K562 (cell line): ENCODE results near the gene C1orf116. TPM values are rescaled to one million over a fixed set of nuclear protein-coding genes. Genes with fewer than 3 reads are reported as not detected.

Experiments
- TCF3 ChIP-seq: sonication (generic); formaldehyde crosslinking; IDR thresholded peaks from 2 replicates; pipeline ENCODE4 v1.4.0; 2020; ENCODE audit warnings: mild to moderate bottlenecking, missing genetic modification reagents
- TEAD4 ChIP-seq, 2 experiments: sonication (generic) in 1 of 2; formaldehyde crosslinking in 1 of 2; IDR thresholded peaks; 2 replicates each; pipeline versions ENCODE4 v1.6.1 to v1.8.0; 2012 to 2022; ENCODE audit warnings: borderline replicate concordance in 1 of 2, inconsistent platforms in 1 of 2, low read length in 1 of 2, mild to moderate bottlenecking in 1 of 2, missing genetic modification reagents in 1 of 2
- ZNF316 ChIP-seq: fragments of 450-650 bp; IDR thresholded peaks from 2 replicates; pipeline ENCODE4 v1.6.1; 2016
- ZNF354B ChIP-seq: fragments of 250-450 bp; sonication (Bioruptor Pico); IDR thresholded peaks from 2 replicates; pipeline ENCODE4 v1.4.0; 2020
- polyA plus RNA-seq, 8 experiments: library from polyadenylated mRNA; depleted of rRNA in 4 of 8; stranded (reverse) in 5 of 8; unstranded in 3 of 8; fragments of >200 nt; fragmentation: Nextera tagmentation in 2 of 8; fragmentation: Illumina TruSeq in 1 of 8; extraction: Ambion mirVana in 2 of 8; extraction: Trizol in 1 of 8; gene quantifications; 2 replicates each; pipeline versions ENCODE4 v1.2.1 to v1.2.3, GENCODE V29; 2011 to 2014; ENCODE audit warnings: inconsistent platforms in 1 of 8, missing spikeins in 1 of 8
- total RNA-seq, 7 experiments: library from RNA; depleted of rRNA in 6 of 7; stranded (reverse); fragments of >200 nt in 6 of 7; fragmentation: Illumina TruSeq in 2 of 7; extraction: Trizol in 2 of 7; gene quantifications; 2 replicates each; pipeline versions ENCODE4 v1.2.1 to v1.2.3, GENCODE V29; 2011 to 2021; ENCODE audit warnings: low replicate concordance in 1 of 7

The C1orf116 gene
- total and polyA plus RNA-seq, 9 of the 15 experiments (the other 6 are each of a cell fraction or from before 2014, with no cell fraction given): 0.62 to 3.0 (median 0.95) TPM

DNA sequence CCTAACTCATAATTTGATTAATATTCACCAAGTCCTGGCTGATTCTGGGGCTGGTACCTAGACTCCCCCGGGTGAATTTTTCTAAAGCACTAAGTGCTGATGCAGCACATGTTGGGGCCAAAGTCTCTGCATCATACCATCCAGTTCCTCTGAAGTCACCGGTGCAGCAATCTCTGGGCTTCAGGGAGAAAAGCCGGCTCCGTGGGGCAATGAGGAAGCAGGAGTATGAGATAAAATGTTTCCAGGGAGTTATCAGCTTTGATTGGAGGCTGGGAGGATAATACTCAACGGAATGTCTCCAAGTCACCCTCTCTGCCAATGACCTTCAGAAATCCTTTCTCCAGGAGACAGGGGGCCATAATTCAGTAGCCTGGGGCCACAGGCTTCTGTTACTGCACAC, 63.5 kb downstream of the C1orf116 start (continued):
- TF ChIP-seq TEAD4 (IDR thresholded peaks at IDR 0.05; ENCODE audit: low read length) (peak; percentile 16; the same call in 1 of the 2 replicates), TEAD4 (CRISPR knock-in tag; IDR thresholded peaks at IDR 0.05; ENCODE audit: borderline replicate concordance) (no peak), TCF3 (CRISPR knock-in tag) (peak; percentile 39), ZNF354B (CRISPR knock-in tag) (no peak), ZNF316 (peak; percentile 83)
- TF ChIP-seq, all 486 proteins: peak for 14

Other genes with a start within 250 kb of the C1orf116 start
Only the 7 nearest of the 9 such genes appear.
- gene FCMR, start 110.8 kb downstream of the C1orf116 start, total RNA-seq (2014; rRNA removed): not detected in 2 replicates
- gene FCMR, start 110.8 kb downstream of the C1orf116 start, total RNA-seq (2014; rRNA removed; fragmentation: Illumina TruSeq; extraction: Trizol): not detected in 2 replicates
- gene FCMR, start 110.8 kb downstream of the C1orf116 start, total RNA-seq (2015; rRNA removed; fragmentation: Illumina TruSeq; extraction: Trizol): 0.11 TPM in 1 of 2 replicates, not detected in the other
- 0.54 and 0.82 TPM in 2 replicates for gene FCMR, start 110.8 kb downstream of the C1orf116 start, total RNA-seq (2021)
- not detected in 2 replicates for gene FCMR, start 110.8 kb downstream of the C1orf116 start, polyA plus RNA-seq (2011; rRNA removed)
- gene FCMR, start 110.8 kb downstream of the C1orf116 start, polyA plus RNA-seq (2014; fragmentation: Illumina TruSeq; extraction: Trizol): 0.30 and 0.32 TPM in 2 replicates
- gene FCMR, start 110.8 kb downstream of the C1orf116 start, polyA plus RNA-seq (2014; fragmentation: Nextera tagmentation; extraction: Ambion mirVana): under 1 TPM in 1 of 2 experiments, not detected in 1; 0.11 TPM
- not detected in 2 replicates for gene FCMR, start 110.8 kb downstream of the C1orf116 start, polyA plus RNA-seq (2014; rRNA removed)
- 0.05 TPM in 1 of 2 replicates, not detected in the other for gene PIGR, start 86.3 kb downstream of the C1orf116 start, total RNA-seq (2014; rRNA removed)
- gene PIGR, start 86.3 kb downstream of the C1orf116 start, total RNA-seq (2014; rRNA removed; fragmentation: Illumina TruSeq; extraction: Trizol): not detected in 2 replicates
- gene PIGR, start 86.3 kb downstream of the C1orf116 start, total RNA-seq (2015; rRNA removed; fragmentation: Illumina TruSeq; extraction: Trizol): 0.04 TPM in 1 of 2 replicates, not detected in the other
- 1.5 and 2.7 TPM in 2 replicates for gene PIGR, start 86.3 kb downstream of the C1orf116 start, total RNA-seq (2021)
- not detected in 2 replicates for gene PIGR, start 86.3 kb downstream of the C1orf116 start, polyA plus RNA-seq (2011; rRNA removed)
- 0.03 TPM in 1 of 2 replicates, not detected in the other for gene PIGR, start 86.3 kb downstream of the C1orf116 start, polyA plus RNA-seq (2014; fragmentation: Illumina TruSeq; extraction: Trizol)
- under 1 TPM; 0.01 to 0.03 TPM for gene PIGR, start 86.3 kb downstream of the C1orf116 start, polyA plus RNA-seq (2014; fragmentation: Nextera tagmentation; extraction: Ambion mirVana)
- gene PIGR, start 86.3 kb downstream of the C1orf116 start, polyA plus RNA-seq (2014; rRNA removed): not detected in 2 replicates
- gene FCAMR, start 62.3 kb downstream of the C1orf116 start, total RNA-seq (2014; rRNA removed): not detected in 2 replicates
- gene FCAMR, start 62.3 kb downstream of the C1orf116 start, total RNA-seq (2014; rRNA removed; fragmentation: Illumina TruSeq; extraction: Trizol): not detected in 2 replicates
- gene FCAMR, start 62.3 kb downstream of the C1orf116 start, total RNA-seq (2015; rRNA removed; fragmentation: Illumina TruSeq; extraction: Trizol): not detected in 2 replicates
- not detected in 2 replicates for gene FCAMR, start 62.3 kb downstream of the C1orf116 start, total RNA-seq (2021)
- gene FCAMR, start 62.3 kb downstream of the C1orf116 start, polyA plus RNA-seq (2011; rRNA removed): not detected in 2 replicates
- not detected in 2 replicates for gene FCAMR, start 62.3 kb downstream of the C1orf116 start, polyA plus RNA-seq (2014; fragmentation: Illumina TruSeq; extraction: Trizol)
- gene FCAMR, start 62.3 kb downstream of the C1orf116 start, polyA plus RNA-seq (2014; fragmentation: Nextera tagmentation; extraction: Ambion mirVana): not detected
- gene FCAMR, start 62.3 kb downstream of the C1orf116 start, polyA plus RNA-seq (2014; rRNA removed): not detected in 2 replicates
- gene YOD1, start 18.5 kb upstream of the C1orf116 start, total RNA-seq (2014; rRNA removed): 47.5 and 49.8 TPM in 2 replicates
- gene YOD1, start 18.5 kb upstream of the C1orf116 start, total RNA-seq (2014; rRNA removed; fragmentation: Illumina TruSeq; extraction: Trizol): 78.1 and 91.0 TPM in 2 replicates
- 51.8 and 56.0 TPM in 2 replicates for gene YOD1, start 18.5 kb upstream of the C1orf116 start, total RNA-seq (2015; rRNA removed; fragmentation: Illumina TruSeq; extraction: Trizol)
- gene YOD1, start 18.5 kb upstream of the C1orf116 start, total RNA-seq (2021): 61.6 and 61.7 TPM in 2 replicates
- gene YOD1, start 18.5 kb upstream of the C1orf116 start, polyA plus RNA-seq (2011; rRNA removed): 38.8 and 46.9 TPM in 2 replicates
- 43.9 and 46.5 TPM in 2 replicates for gene YOD1, start 18.5 kb upstream of the C1orf116 start, polyA plus RNA-seq (2014; fragmentation: Illumina TruSeq; extraction: Trizol)
- gene YOD1, start 18.5 kb upstream of the C1orf116 start, polyA plus RNA-seq (2014; fragmentation: Nextera tagmentation; extraction: Ambion mirVana): 10 to 100 TPM; 18.2 to 24.0 TPM
- gene YOD1, start 18.5 kb upstream of the C1orf116 start, polyA plus RNA-seq (2014; rRNA removed): 27.9 and 28.7 TPM in 2 replicates
- gene PFKFB2, start 20.5 kb upstream of the C1orf116 start, total RNA-seq (2014; rRNA removed): 10.5 and 12.3 TPM in 2 replicates
- gene PFKFB2, start 20.5 kb upstream of the C1orf116 start, total RNA-seq (2014; rRNA removed; fragmentation: Illumina TruSeq; extraction: Trizol): 21.9 and 26.2 TPM in 2 replicates
- gene PFKFB2, start 20.5 kb upstream of the C1orf116 start, total RNA-seq (2015; rRNA removed; fragmentation: Illumina TruSeq; extraction: Trizol): 17.3 and 17.8 TPM in 2 replicates
- 20.4 and 22.9 TPM in 2 replicates for gene PFKFB2, start 20.5 kb upstream of the C1orf116 start, total RNA-seq (2021)
- 24.1 and 26.0 TPM in 2 replicates for gene PFKFB2, start 20.5 kb upstream of the C1orf116 start, polyA plus RNA-seq (2011; rRNA removed)
- gene PFKFB2, start 20.5 kb upstream of the C1orf116 start, polyA plus RNA-seq (2014; fragmentation: Illumina TruSeq; extraction: Trizol): 13.5 and 16.4 TPM in 2 replicates
- gene PFKFB2, start 20.5 kb upstream of the C1orf116 start, polyA plus RNA-seq (2014; fragmentation: Nextera tagmentation; extraction: Ambion mirVana): 1 to 10 TPM; 6.9 to 7.6 TPM
- 11.7 and 11.9 TPM in 2 replicates for gene PFKFB2, start 20.5 kb upstream of the C1orf116 start, polyA plus RNA-seq (2014; rRNA removed)
- gene C4BPB, start 56.1 kb upstream of the C1orf116 start, total RNA-seq (2014; rRNA removed): not detected in 2 replicates
- gene C4BPB, start 56.1 kb upstream of the C1orf116 start, total RNA-seq (2014; rRNA removed; fragmentation: Illumina TruSeq; extraction: Trizol): not detected in 2 replicates
- gene C4BPB, start 56.1 kb upstream of the C1orf116 start, total RNA-seq (2015; rRNA removed; fragmentation: Illumina TruSeq; extraction: Trizol): not detected in 2 replicates
- gene C4BPB, start 56.1 kb upstream of the C1orf116 start, total RNA-seq (2021): not detected in 2 replicates
- gene C4BPB, start 56.1 kb upstream of the C1orf116 start, polyA plus RNA-seq (2011; rRNA removed): not detected in 2 replicates
- not detected in 2 replicates for gene C4BPB, start 56.1 kb upstream of the C1orf116 start, polyA plus RNA-seq (2014; fragmentation: Illumina TruSeq; extraction: Trizol)
- not detected for gene C4BPB, start 56.1 kb upstream of the C1orf116 start, polyA plus RNA-seq (2014; fragmentation: Nextera tagmentation; extraction: Ambion mirVana)
- not detected in 2 replicates for gene C4BPB, start 56.1 kb upstream of the C1orf116 start, polyA plus RNA-seq (2014; rRNA removed)
- not detected in 2 replicates for gene C4BPA, start 71.5 kb upstream of the C1orf116 start, total RNA-seq (2014; rRNA removed)
- gene C4BPA, start 71.5 kb upstream of the C1orf116 start, total RNA-seq (2014; rRNA removed; fragmentation: Illumina TruSeq; extraction: Trizol): 0.10 and 0.15 TPM in 2 replicates
- gene C4BPA, start 71.5 kb upstream of the C1orf116 start, total RNA-seq (2015; rRNA removed; fragmentation: Illumina TruSeq; extraction: Trizol): 0.22 and 0.23 TPM in 2 replicates
- 0.18 and 0.47 TPM in 2 replicates for gene C4BPA, start 71.5 kb upstream of the C1orf116 start, total RNA-seq (2021)
- 0.04 TPM in 1 of 2 replicates, not detected in the other for gene C4BPA, start 71.5 kb upstream of the C1orf116 start, polyA plus RNA-seq (2011; rRNA removed)
- 0.06 and 0.07 TPM in 2 replicates for gene C4BPA, start 71.5 kb upstream of the C1orf116 start, polyA plus RNA-seq (2014; fragmentation: Illumina TruSeq; extraction: Trizol)
- under 1 TPM in 1 of 2 experiments, not detected in 1; 0.06 TPM for gene C4BPA, start 71.5 kb upstream of the C1orf116 start, polyA plus RNA-seq (2014; fragmentation: Nextera tagmentation; extraction: Ambion mirVana)
- not detected in 2 replicates for gene C4BPA, start 71.5 kb upstream of the C1orf116 start, polyA plus RNA-seq (2014; rRNA removed)